GM21447 (cell line): ENCODE data around the gene ISCA1.
A peak's percentile ranks its signal among the peaks of the same experiment; 100 is the strongest.

ENCODE experiments used
- ATAC-seq: cut with Tn5 transposase; IDR thresholded peaks from one replicate; pipeline ENCODE4 v1.9.1; 2021; ENCODE audit not compliant: unreplicated experiment

Gene ISCA1

DNA sequence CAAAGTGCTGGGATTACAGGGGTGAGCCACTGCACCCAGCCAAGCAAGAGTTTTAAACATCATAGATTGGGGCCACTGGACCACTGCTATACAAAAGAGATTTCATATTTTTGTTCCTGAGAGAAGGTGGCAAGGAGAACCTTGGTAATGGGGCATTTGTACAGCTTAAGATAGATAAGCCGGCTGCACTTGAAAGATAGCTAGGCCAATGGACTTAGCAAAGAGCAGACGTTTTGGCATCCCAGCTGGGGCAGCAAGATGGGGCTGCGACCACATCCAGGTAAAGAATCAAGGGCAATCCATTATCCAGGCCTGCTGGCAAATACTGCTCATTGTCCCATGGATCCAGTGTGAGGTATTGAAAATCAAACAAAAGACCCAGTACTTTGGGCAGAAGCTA is 3.9 kb upstream of the ISCA1 start:
- ATAC-seq, result no peak

DNA sequence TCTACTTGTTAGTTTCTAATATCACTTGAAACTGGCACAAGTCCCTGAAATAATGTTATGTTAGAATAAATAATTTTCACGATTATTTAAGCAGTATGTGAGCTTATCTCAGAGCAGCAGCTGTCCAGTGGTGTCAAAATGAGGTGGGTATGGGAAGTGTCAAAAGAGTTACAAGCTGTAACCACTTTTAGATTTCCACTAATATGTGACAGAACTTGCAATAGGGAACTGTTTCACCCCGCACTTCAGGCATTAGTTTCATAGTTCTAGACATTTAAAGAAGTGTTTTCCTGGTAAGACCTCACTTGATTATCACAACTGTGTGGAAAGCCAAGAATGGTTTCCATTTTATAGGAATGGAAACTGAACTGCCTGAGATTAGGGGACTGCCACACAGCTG is 2.9 kb upstream of the ISCA1 start:
- no peak for ATAC-seq

DNA sequence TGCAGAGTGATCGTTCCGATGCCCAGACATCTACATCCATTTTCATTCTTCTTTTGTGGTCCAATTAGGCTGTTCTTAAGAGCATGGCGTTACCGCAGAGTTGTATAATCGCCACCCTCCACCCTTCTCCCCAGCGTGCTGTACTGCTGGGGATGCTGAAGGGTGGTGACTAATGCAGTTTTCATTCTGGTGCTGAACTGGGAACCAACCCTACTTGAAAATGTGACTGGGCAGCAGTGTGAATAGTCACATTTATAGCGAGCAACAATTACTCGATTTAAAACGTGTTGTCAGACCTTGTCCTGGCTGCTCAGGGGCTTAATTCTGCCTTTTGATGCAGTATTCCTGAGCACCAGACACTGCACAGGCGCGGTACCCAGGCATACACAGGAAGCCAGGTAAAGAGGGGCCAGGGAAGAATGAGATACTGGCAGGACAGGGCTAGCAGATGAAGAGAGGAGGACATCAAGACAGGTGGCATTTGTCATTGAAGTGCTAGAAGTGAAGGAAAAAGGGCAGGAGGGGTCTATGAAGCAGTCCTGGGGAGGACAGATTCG is 719 bp upstream of the ISCA1 start:
- ATAC-seq, result peak; percentile 25

DNA sequence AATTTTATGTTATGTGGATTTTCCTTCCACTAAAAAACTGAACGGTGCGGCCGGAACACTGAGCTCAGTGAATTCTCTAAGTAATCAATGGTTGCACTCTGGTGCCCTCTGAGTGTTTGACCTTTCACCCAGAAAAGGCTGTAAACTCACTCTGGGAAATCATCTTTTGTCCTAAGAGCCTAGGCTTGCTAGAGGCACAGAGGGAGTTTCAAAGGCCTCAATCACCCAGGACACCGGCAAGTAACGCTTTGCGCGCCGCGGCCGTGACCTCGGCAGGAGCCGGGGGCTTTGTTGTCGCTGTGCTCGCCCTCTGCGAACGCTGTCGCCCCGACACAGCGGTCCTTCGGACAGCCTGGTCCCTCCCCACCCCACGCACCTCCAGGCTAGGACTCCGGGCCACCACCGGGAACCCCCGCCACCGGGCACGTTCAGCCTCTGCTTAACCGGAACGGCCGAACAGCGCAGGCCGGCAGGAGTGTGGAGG is 703 bp downstream of the ISCA1 start:
- peak; percentile 23 for ATAC-seq

DNA sequence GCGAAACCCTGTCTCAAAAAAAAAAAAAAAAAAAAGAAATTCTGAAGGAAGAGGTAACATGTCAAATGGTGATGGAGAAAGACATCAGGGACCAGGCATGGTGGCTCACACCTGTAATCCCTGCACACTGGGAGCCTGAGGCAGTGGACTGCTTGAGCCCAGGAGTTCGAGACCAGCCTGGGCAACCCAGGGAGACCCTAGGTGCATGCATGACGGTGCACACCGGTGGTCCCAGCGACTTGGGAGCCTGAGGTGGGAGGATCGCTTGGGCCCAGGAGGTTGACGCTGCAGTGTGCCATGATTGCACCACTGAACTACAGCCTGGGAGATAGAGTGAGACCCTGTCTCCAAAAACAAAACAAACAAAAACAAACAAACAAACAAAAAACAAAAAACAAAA is 1.8 kb downstream of the ISCA1 start:
- ATAC-seq, result no peak

DNA sequence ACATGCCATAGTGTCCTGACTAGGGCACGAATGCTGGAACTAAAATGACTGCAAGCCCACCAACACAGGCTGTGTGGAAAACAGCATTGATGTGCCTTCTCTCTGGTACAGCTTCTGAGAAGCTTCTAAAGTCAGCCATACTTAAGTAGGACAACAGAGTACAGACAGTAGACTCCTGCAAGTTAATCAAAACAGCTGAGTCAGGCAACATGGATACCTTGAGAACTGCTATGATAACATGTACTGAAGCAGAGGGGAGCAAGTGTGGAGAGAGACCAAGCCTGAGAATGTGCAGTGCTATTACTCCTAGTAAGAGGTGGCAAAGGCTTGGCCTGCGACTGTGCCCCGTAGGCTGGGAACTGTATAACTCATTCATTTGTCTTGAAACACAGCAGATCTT is 2.5 kb downstream of the ISCA1 start:
- ATAC-seq, result no peak

DNA sequence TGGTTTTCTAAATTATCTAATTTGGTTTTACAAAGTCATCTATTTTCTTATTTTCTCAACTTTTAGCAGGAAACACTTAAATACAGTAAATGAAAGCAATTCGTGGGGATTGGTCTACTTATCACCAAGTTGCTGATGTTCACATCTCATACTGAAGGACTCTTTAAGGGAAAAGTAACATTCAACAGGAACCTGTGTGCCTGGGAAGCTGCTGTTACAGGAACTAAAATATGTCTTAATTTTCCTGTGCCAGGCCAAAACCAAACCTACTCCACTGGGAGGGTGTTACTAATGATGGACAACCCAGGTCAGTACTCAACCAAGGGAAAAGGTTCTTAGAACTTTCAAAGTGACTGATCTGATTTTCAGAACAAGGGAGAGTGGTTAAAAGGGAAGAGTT is 5.3 kb downstream of the ISCA1 start:
- no peak for ATAC-seq

DNA sequence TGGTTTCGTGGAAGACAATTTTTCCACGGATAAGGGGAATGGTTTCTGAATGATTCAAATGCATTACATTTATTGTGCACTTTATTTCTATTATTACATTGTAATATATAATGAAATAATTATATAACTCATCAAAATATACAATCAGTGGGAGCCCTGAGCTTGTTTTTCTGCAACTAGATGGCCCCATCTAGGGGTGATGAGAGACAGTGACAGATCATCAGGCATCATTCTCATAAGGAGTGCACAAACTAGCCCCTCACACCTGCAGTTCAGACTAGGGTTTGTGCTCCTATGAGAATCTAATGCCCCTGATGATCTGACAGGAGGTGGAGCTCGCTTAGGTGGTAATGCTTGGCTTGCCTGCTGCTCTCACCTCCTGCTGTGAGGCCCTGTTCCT is 6.4 kb downstream of the ISCA1 start:
- no peak for ATAC-seq

DNA sequence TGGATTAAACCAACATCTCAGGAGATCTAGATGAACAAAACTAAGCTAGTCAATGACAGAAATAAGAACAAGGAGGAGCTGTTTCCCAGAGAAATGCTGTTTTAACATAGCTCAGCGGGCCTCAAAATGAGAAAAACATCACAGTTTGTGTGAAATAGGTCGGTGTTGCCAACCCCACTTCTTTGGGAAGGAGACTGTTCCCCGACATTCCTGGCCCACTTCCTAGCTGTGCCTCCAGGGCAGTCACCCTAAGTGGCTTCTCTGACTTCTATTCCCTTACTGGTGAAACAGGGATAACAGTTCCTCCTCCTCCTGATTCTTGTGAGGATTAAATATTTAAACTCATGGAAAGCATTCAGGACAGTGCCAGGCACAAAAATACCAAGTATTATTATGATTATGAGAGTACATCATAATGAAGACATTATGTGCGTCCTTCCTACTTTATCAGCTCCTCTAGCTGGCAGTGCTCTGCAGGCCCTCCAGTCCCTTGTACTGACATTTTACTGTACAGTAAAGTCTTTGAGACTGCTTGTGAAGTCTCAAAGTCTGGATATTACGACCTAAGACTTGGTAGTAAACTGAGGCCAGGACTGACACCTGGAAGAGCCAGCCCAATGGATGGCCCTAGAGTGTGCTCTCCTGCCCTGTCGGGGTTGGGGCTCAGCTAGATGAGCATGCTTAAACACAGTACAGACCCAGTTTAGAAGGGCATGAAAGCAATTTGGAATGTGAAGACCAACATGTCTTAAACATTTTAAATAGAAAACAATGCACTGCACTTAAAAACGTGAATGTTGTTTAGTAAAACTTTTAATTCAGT is 7.3 kb downstream of the ISCA1 start:
- no peak for ATAC-seq

DNA sequence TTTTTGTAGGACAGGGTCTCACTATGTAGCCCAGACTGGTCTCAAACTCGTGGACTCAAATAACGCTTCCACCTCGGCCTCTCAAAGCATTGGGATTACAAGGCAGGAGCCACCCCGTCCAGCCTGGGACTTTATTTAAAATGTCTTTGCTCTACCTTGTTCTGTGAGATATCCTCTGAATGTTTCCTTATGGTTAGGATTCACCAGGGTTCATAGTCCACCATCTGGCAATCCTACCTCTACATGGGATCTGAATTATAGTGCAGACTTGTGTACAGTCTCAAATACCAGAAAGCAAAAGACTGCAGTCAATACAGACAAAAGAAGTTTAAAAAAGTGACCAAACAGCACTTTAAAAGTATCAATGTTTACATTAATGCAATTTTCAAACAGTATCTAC is 10.1 kb downstream of the ISCA1 start:
- ATAC-seq, result no peak

DNA sequence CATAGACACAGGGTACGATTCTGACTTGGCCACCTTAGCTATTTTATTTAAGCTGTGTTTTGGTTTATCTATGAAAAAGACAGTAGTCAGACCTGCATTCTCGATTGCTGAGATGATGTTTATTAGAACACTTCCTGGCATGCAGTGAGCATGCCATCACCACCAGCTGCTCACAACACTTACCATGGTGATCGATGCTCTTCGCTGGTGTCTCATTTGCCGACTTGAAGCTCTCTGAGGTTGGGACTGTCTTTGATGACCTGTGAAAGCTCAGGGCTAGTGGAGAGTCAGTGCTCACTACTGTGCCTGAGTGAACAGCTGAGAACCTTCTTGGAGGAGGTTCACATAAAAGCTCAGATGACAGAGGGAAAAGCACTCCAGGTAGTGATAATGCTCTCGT is 18.5 kb downstream of the ISCA1 start:
- no peak for ATAC-seq

DNA sequence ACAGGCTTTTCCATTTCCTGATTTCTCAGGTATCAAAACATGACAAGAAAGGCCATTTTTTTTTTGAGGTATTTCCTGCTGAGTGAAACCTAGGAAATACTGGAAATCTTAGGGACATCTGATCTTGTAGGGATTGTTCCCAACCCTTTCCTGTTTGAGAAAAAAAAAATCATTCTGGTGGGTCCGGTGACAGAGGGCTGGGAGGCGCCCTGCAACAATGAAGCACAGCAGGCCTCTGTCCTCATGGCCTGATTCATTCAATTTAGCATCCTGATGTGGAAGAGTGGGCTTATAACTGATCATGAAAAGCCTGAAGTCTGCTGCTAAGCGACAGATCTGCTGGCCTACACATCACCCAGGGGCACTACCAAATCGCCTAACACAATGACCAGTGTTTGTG is 19.8 kb downstream of the ISCA1 start:
- no peak for ATAC-seq

DNA sequence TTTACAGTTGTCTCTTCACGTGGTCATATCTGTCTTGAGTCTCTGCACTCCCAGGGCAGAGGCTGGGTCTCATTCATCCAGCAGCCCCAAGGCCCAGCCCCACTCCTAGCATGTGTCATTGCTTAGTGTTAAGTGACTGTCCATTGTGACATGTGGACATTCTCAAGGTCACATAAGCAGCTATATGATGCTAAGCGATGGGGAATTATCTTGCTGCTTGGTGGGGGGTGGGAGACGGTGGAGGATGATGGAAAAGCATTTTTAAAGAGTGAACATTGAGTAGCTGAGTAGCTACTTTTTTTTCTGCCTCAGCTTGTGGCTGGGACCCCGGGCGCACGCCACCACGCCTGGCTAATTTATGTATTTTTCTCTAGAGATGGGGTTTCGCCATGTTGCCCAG is 22.8 kb downstream of the ISCA1 start, which contains the start of gene C9orf153:
Gene C9orf153, minus strand, starts transcription at position 101 of the 400 bp plus-strand sequence. CDS start 30,054 bp downstream, outside the sequence.
- no peak for ATAC-seq

DNA sequence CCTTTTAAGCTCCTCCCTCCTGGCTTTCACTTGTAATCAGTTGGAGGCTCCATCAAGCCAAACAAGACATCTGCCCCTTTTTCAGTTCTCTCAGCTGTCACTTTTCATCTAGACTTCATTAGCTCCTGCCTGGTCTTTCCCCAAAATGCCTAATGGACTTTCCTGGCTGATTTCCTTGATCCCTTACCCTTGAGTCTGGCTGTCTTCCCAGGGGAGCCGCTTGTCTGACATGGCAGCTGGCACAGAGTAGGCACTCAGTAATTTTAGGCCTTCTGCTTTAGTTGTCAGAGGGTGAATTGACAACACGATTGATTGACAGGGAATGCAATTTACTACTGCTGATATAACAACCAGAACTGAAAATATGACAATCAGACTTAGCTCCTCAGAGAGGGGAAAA is 24.9 kb downstream of the ISCA1 start:
- ATAC-seq, result no peak

DNA sequence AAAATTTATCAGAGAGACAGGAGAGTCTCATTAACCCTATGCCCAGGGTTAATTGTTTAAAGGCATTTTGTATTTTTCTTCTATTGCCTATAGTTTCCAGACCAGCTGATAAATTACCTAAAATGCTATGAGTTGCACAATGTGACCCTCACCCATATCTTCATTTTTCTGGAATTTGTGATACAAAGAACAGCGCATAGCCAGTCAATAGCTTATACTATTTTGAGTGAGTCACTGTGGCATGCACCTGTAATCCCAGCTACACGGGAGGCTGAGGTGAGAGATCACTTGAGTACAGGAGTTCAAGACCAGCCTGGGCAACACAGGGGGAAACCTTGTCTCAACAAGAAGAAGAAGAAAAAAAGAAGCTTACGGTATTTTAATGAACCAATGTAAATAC is 25.7 kb downstream of the ISCA1 start:
- ATAC-seq, result no peak

DNA sequence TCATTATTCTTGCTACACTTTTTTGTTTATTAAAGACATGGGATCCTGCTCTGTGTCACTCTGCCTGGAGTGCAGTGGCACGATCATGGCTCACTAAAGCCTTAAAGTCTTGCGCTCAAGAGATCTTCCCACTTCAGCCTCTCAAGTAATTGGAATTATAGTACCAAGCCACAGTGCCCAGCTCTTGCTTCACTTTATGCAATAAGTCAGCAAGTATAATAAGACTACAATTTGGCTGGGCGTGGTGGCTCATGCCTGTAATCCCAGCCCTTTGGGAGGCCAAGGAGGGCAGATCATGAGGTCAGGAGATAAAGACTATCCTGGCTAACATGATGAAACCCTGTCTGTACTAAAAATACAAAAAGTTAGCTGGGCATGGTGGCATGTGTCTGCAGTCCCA is 28.8 kb downstream of the ISCA1 start:
- ATAC-seq, result no peak

DNA sequence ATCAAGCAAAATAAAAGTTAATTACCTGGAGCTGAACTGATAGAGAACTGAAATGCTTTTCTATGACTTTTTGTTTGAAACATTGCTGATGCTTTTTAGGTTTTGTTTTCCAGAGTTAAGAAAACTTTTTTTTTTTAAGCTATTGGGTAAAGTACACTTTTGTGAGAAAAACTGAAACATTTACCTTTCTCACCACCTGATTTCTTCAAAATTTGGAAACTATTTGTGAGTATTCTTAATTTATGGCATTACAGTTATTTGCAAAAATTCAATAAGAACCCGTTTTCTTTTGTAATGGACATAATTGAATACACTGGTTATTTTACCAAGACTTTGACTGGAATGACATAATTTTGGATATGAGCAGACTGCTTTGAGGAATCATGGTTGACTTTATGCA is 29.5 kb downstream of the ISCA1 start:
- no peak for ATAC-seq

DNA sequence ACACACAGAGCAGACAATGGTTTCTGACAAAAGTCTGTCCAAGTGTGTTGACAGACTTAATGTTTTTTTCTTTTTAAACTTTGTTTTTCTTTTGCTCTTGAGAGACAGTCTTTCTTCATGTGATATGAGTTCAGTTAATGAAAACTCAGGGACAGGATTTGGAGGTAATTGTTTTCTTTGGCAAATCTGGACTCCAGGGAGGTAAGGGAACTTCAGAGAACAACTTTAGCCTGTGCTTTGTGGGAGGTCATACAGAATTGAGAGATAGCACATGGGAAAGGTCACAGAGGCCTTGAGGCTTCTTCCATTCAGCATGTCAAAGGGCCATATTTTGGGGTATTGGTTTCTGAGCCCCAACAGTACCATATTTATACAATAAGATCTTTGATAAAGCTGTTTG is 32.2 kb downstream of the ISCA1 start:
- no peak for ATAC-seq

DNA sequence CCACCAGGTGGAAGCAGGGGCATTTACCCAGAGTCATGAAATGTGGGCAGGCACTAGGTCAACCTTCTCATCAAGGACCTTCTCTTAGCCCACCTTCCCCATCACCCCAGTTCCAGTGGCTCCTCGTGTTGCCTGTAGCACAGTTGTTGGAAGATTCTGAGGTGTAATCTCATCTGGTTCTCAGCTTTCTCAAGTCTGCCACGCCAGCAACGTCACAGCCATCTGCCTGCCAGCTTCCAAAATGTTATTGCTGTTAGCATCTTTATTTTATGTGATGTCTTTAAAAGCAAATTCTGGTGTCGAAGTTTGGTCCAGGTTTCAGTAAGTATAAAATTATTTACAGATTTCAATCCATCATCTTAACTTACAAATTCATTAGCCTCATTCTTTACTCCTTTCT is 33.6 kb downstream of the ISCA1 start:
- ATAC-seq, result no peak

DNA sequence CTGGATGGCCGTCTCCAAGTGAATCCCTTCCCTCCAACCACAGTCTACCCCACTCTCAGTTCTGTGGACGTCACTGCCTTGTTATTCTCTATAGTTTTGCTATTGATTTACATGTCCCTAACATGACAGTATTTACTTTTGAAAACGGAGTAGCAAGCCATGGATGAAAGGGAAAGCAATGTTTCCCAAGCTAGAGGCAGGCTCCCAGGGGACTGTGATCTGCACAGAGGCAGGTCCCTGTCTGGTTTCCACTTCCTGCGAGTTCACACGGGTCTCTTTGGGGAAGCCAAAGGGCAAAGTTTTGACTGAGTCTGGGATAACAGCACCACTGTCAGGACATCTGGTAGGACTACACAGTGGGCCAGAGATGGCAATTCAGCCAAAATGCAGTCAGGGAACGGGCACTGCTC is 35.6 kb downstream of the ISCA1 start:
- ATAC-seq, result peak; percentile 91

DNA sequence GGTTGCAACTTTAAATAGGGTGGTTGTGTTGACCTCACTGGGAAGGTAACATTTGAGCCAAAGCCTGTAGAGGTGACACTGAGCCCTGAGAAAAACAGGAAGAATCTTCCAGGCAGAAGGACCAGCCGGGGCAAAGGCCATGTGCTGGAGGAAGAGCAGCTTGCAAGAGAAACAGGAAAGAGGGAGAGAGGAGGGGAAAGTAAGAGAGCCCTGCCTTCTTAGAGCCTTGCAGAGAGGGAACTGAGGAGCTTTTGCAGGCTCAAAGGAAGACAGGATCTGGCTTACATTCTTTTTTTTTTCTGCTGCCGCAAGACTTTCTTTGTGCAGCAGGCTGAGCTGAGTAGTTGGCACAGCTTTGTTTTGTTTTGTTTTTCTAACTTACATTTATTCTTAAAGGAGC is 40.3 kb downstream of the ISCA1 start:
- no peak for ATAC-seq

DNA sequence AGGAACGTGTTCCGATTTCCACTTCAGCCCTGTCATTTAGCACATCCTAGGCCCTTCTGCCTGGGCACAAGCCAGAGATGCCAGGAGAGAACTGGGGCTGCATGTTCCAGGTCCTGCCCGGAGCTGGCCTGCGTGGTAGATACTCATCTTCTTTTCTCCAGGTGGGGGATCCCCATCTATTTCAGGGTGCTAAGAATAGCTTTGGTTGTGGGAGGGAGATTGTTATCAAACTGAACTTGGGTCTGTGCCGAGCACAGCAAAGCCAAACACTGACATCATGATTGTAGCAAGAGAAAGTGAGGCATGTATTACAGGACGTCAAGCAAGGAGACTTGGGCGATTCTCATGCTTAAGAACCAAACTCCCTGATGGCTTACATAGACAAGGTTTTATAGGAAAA is 41.1 kb downstream of the ISCA1 start:
- ATAC-seq, result no peak
